ENCODE results near the gene INPPL1.
A peak's percentile ranks its signal among the peaks of the same experiment; 100 is the strongest.

The INPPL1 gene

GRCh38 chr11:72225411-72225951 lies 914 bp downstream of the INPPL1 start:
- H3K27ac ChIP-seq (ENCODE audit: low read depth, low read length), result no peak overlapping the region
- H3K27me3 ChIP-seq (ENCODE audit: control insufficient read depth in 1 of 2, insufficient read depth in 2 of 2, low read length in 2 of 2), result no peaks in the 10 kb centered on the region
- H3K9me3 ChIP-seq (ENCODE audit: control insufficient read depth in 1 of 2, low read length in 2 of 2), result no peaks in the 10 kb centered on the region
- H3K9ac ChIP-seq (ENCODE audit: low read depth in 1 of 2, low read length in 2 of 2), result peak overlapping the region; percentile 82 to 90
- H3K4me3 ChIP-seq (ENCODE audit: low read depth in 1 of 2, low read length in 2 of 2), result peak overlapping the region; percentile 71 to 92
- peaks cover 23 to 25% of the 10 kb centered on the region in 2 donors for H3K36me3 ChIP-seq (ENCODE audit: control insufficient read depth in 1 of 2, insufficient read depth in 2 of 2, low read length in 2 of 2)
- peaks cover 16 to 25% of the 10 kb centered on the region in 2 donors for H3K4me1 ChIP-seq (ENCODE audit: control insufficient read depth in 1 of 2, insufficient read depth in 2 of 2, low read length in 2 of 2)

GRCh38 chr11:72226701-72227100 lies 2.1 kb downstream of the INPPL1 start:
- Histone ChIP-seq H3K4me1 (ENCODE audit: control insufficient read depth in 1 of 2, insufficient read depth in 2 of 2, low read length in 2 of 2) (peaks cover 16 to 22% of the 10 kb centered on the region in 2 donors), H3K27me3 (ENCODE audit: control insufficient read depth in 1 of 2, insufficient read depth in 2 of 2, low read length in 2 of 2) (no peaks in the 10 kb centered on the region), H3K27ac (ENCODE audit: low read depth, low read length) (no peak overlapping the region), H3K4me3 (ENCODE audit: low read depth in 1 of 2, low read length in 2 of 2) (no peak overlapping the region), H3K36me3 (ENCODE audit: control insufficient read depth in 1 of 2, insufficient read depth in 2 of 2, low read length in 2 of 2) (peaks cover 33 to 37% of the 10 kb centered on the region in 2 donors), H3K9ac (ENCODE audit: low read depth in 1 of 2, low read length in 2 of 2) (no peak overlapping the region), H3K9me3 (ENCODE audit: control insufficient read depth in 1 of 2, low read length in 2 of 2) (no peaks in the 10 kb centered on the region)

DNA sequence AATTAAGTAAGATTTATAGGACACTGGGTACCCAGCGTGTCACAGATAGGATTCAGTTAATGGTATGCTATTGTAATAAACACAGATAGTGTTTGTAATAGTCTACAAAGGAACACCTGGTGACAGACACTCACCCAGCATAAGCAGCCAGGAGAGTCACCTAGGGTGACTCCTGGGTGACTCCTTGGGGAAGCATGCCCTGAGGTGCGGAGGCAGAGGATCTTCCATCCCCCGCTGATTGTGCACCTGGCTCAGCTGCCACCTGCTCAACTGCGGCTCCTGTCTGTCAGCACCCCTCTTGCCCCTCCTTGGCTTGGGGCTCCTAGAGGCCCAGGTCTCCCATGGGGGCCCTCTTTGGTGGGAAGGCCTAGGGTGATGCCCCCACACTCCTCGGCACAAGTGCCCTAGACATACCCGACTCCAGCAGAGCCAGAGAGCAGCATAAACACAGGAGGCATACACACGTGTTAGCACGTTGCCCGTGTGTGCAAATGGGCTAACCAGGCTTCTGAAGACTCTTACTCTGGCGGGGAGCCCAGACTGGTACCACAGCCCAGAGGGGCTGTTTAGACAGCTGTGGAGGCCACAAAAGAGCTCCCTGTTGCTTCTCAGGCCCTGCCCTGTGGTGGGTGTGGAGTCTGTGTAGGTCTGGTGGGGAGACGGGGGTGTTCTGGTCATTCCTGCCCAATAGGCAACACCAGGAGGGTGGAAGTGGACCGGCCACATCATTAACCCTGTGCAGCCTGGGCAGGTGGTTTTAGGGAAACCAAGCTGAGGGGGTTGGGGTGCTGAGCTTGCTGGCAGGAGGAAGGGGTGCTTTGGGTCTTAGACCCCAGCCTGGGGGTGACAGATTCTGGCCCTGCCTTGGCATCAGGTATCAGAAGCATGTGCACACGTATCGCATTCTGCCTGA lies 3.0 kb downstream of the INPPL1 start:
- H3K27me3 ChIP-seq (ENCODE audit: control insufficient read depth in 1 of 2, insufficient read depth in 2 of 2, low read length in 2 of 2), result no peaks in the 10 kb centered on the region
- H3K4me3 ChIP-seq (ENCODE audit: low read depth in 1 of 2, low read length in 2 of 2), result no peak overlapping the region
- H3K4me1 ChIP-seq (ENCODE audit: control insufficient read depth in 1 of 2, insufficient read depth in 2 of 2, low read length in 2 of 2), result peaks cover 11 to 13% of the 10 kb centered on the region in 2 donors
- no peak overlapping the region for H3K27ac ChIP-seq (ENCODE audit: low read depth, low read length)
- H3K36me3 ChIP-seq (ENCODE audit: control insufficient read depth in 1 of 2, insufficient read depth in 2 of 2, low read length in 2 of 2), result peaks cover 38 to 46% of the 10 kb centered on the region in 2 donors
- H3K9ac ChIP-seq (ENCODE audit: low read depth in 1 of 2, low read length in 2 of 2), result no peak overlapping the region
- H3K9me3 ChIP-seq (ENCODE audit: control insufficient read depth in 1 of 2, low read length in 2 of 2), result no peaks in the 10 kb centered on the region

GRCh38 chr11:72228229-72228843 lies 3.8 kb downstream of the INPPL1 start:
- Histone ChIP-seq H3K36me3 (ENCODE audit: control insufficient read depth in 1 of 2, insufficient read depth in 2 of 2, low read length in 2 of 2) (peaks cover 46 to 54% of the 10 kb centered on the region in 2 donors), H3K27ac (ENCODE audit: low read depth, low read length) (no peak overlapping the region), H3K9me3 (ENCODE audit: control insufficient read depth in 1 of 2, low read length in 2 of 2) (no peaks in the 10 kb centered on the region), H3K4me3 (ENCODE audit: low read depth in 1 of 2, low read length in 2 of 2) (no peak overlapping the region), H3K9ac (ENCODE audit: low read depth in 1 of 2, low read length in 2 of 2) (no peak overlapping the region), H3K27me3 (ENCODE audit: control insufficient read depth in 1 of 2, insufficient read depth in 2 of 2, low read length in 2 of 2) (no peaks in the 10 kb centered on the region), H3K4me1 (ENCODE audit: control insufficient read depth in 1 of 2, insufficient read depth in 2 of 2, low read length in 2 of 2) (peaks cover 8 to 10% of the 10 kb centered on the region in 2 donors)

- Histone ChIP-seq H3K27ac (ENCODE audit: low read depth, low read length) (no peak overlapping the region), H3K4me1 (ENCODE audit: control insufficient read depth in 1 of 2, insufficient read depth in 2 of 2, low read length in 2 of 2) (peaks cover 8 to 10% of the 10 kb centered on the region in 2 donors), H3K4me3 (ENCODE audit: low read depth in 1 of 2, low read length in 2 of 2) (no peak overlapping the region), H3K9ac (ENCODE audit: low read depth in 1 of 2, low read length in 2 of 2) (no peak overlapping the region), H3K36me3 (ENCODE audit: control insufficient read depth in 1 of 2, insufficient read depth in 2 of 2, low read length in 2 of 2) (peaks cover 46 to 59% of the 10 kb centered on the region in 2 donors), H3K9me3 (ENCODE audit: control insufficient read depth in 1 of 2, low read length in 2 of 2) (no peaks in the 10 kb centered on the region), H3K27me3 (ENCODE audit: control insufficient read depth in 1 of 2, insufficient read depth in 2 of 2, low read length in 2 of 2) (no peaks in the 10 kb centered on the region)
These were observed 4.3 kb downstream of the INPPL1 start for GRCh38 chr11:72228844-72229231.

GRCh38 chr11:72229336-72229924 lies 4.9 kb downstream of the INPPL1 start:
- Histone ChIP-seq H3K4me1 (ENCODE audit: control insufficient read depth in 1 of 2, insufficient read depth in 2 of 2, low read length in 2 of 2) (peaks cover 8 to 10% of the 10 kb centered on the region in 2 donors), H3K9ac (ENCODE audit: low read depth in 1 of 2, low read length in 2 of 2) (no peak overlapping the region), H3K36me3 (ENCODE audit: control insufficient read depth in 1 of 2, insufficient read depth in 2 of 2, low read length in 2 of 2) (peaks cover 46 to 65% of the 10 kb centered on the region in 2 donors), H3K4me3 (ENCODE audit: low read depth in 1 of 2, low read length in 2 of 2) (no peak overlapping the region), H3K27ac (ENCODE audit: low read depth, low read length) (no peak overlapping the region), H3K9me3 (ENCODE audit: control insufficient read depth in 1 of 2, low read length in 2 of 2) (no peaks in the 10 kb centered on the region), H3K27me3 (ENCODE audit: control insufficient read depth in 1 of 2, insufficient read depth in 2 of 2, low read length in 2 of 2) (no peaks in the 10 kb centered on the region)

DNA sequence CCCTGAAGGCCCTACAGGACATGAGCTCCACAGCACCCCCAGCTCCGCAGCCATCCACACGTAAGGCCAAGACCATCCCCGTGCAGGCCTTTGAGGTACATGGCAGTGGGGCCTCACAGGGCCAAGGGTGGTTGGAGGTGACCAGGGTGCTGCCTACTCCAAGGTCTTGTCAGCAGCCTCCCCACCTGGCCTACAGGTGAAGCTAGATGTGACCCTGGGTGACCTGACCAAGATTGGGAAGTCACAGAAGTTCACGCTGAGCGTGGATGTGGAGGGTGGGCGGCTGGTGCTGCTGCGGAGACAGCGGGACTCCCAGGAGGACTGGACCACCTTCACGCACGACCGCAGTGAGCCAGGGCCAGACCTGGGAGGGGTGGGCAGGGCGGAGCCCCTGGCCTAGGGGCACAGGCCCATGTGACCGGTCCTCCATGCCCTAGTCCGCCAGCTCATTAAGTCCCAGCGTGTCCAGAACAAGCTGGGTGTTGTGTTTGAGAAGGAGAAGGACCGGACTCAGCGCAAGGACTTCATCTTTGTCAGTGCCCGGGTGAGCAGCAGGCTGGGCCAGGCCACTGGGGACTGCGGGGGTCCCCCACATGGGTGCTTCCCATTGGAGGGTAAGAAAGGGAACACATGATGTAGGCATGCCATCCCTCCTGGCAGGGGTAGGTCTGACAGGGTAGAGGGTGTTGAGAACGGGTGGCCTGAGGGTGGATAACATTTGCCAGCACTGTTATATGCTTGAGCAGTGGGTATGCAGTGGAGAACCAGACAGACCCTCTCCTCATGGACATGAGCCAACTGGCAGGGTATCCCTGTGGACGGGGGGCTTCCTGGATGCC lies 5.6 kb downstream of the INPPL1 start:
- no peaks in the 10 kb centered on the region for H3K27me3 ChIP-seq (ENCODE audit: control insufficient read depth in 1 of 2, insufficient read depth in 2 of 2, low read length in 2 of 2)
- no peak overlapping the region for H3K9ac ChIP-seq (ENCODE audit: low read depth in 1 of 2, low read length in 2 of 2)
- H3K4me3 ChIP-seq (ENCODE audit: low read depth in 1 of 2, low read length in 2 of 2), result no peak overlapping the region
- H3K27ac ChIP-seq (ENCODE audit: low read depth, low read length), result no peak overlapping the region
- H3K9me3 ChIP-seq (ENCODE audit: control insufficient read depth in 1 of 2, low read length in 2 of 2), result no peaks in the 10 kb centered on the region
- H3K36me3 ChIP-seq (ENCODE audit: control insufficient read depth in 1 of 2, insufficient read depth in 2 of 2, low read length in 2 of 2), result peaks cover 50 to 72% of the 10 kb centered on the region in 2 donors
- peaks cover 7 to 8% of the 10 kb centered on the region in 2 donors for H3K4me1 ChIP-seq (ENCODE audit: control insufficient read depth in 1 of 2, insufficient read depth in 2 of 2, low read length in 2 of 2)

DNA sequence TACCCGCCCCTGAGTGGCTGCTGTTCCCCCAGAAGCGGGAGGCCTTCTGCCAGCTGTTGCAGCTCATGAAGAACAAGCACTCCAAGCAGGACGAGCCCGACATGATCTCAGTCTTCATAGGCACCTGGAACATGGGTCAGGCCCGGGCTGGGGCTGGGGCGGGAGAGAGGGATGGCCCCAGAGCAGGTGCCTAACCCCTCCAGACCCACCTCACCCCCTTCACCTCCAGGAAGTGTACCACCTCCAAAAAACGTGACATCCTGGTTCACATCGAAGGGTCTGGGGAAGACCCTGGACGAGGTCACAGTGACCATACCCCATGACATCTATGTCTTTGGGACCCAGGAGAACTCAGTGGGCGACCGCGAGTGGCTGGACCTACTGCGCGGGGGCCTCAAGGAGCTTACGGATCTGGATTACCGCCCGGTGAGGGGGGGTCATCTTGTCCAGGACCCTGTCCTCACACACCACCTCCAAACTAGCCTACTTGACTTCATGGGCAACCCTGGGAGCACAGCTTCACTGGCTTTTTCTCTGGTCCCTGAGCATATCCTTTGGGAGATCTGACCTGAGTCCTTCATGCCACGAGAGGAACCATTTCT lies 6.3 kb downstream of the INPPL1 start:
- H3K4me1 ChIP-seq (ENCODE audit: control insufficient read depth in 1 of 2, insufficient read depth in 2 of 2, low read length in 2 of 2), result peaks cover under 1 to 1% of the 10 kb centered on the region in 2 donors

More for the DNA sequence above, 6.3 kb downstream of the INPPL1 start:
- H3K9ac ChIP-seq (ENCODE audit: low read depth in 1 of 2, low read length in 2 of 2), result no peak overlapping the region
- H3K27me3 ChIP-seq (ENCODE audit: control insufficient read depth in 1 of 2, insufficient read depth in 2 of 2, low read length in 2 of 2), result no peaks in the 10 kb centered on the region
- H3K4me3 ChIP-seq (ENCODE audit: low read depth in 1 of 2, low read length in 2 of 2), result no peak overlapping the region
- H3K27ac ChIP-seq (ENCODE audit: low read depth, low read length), result no peak overlapping the region
- H3K36me3 ChIP-seq (ENCODE audit: control insufficient read depth in 1 of 2, insufficient read depth in 2 of 2, low read length in 2 of 2), result peaks cover 56 to 77% of the 10 kb centered on the region in 2 donors
- H3K9me3 ChIP-seq (ENCODE audit: control insufficient read depth in 1 of 2, low read length in 2 of 2), result no peaks in the 10 kb centered on the region
